Mesendoderm (in vitro differentiated cells): ENCODE measurements around the gene SPNS3.

ENCODE experiments used
- DNase-seq: peaks from one replicate; pipeline ENCODE4 v3.0.0; 2013
- H2AK5ac ChIP-seq: 2 replicates; pipeline ENCODE4 v1.6.1; 2013; ENCODE audit warnings: low read length, inconsistent platforms
- H2BK120ac ChIP-seq: 2 replicates; pipeline ENCODE4 v1.6.1; 2013; ENCODE audit warnings: low read depth, mild to moderate bottlenecking, low read length, moderate library complexity, mixed read lengths
- H2BK15ac ChIP-seq: replicated peaks from 2 replicates; pipeline ENCODE4 v1.6.1; 2013; ENCODE audit warnings: low read depth, mild to moderate bottlenecking, moderate library complexity
- H2BK5ac ChIP-seq: 2 replicates; pipeline ENCODE4 v1.6.1; 2013; ENCODE audit warnings: low read length, inconsistent platforms
- H3K18ac ChIP-seq: 2 replicates; pipeline ENCODE4 v1.6.1; 2013; ENCODE audit warnings: mild to moderate bottlenecking, low read length, mixed read lengths
- H3K23ac ChIP-seq: one replicate; pipeline ENCODE4 v1.6.1; 2013; ENCODE audit warnings: low read length
- H3K27ac ChIP-seq: 2 replicates; pipeline ENCODE4 v1.5.1; 2013; ENCODE audit warnings: low read depth, mild to moderate bottlenecking, inconsistent platforms, low read length, moderate library complexity
- H3K27me3 ChIP-seq: 2 replicates; pipeline ENCODE4 v1.6.1; 2013; ENCODE audit warnings: low read length, control low read depth, mild to moderate bottlenecking, inconsistent platforms; ENCODE audit not compliant: insufficient read depth, poor library complexity
- H3K36me3 ChIP-seq: 2 replicates; pipeline ENCODE4 v1.6.1; 2013; ENCODE audit warnings: low read length, inconsistent platforms; ENCODE audit not compliant: control insufficient read depth, insufficient read depth
- H3K4ac ChIP-seq: one replicate; pipeline ENCODE4 v1.6.1; 2013; ENCODE audit warnings: low read depth, mild to moderate bottlenecking, low read length, moderate library complexity
- H3K4me1 ChIP-seq: 2 replicates; pipeline ENCODE4 v1.6.1; 2013; ENCODE audit warnings: low read depth, low read length, inconsistent platforms; ENCODE audit not compliant: control insufficient read depth
- H3K4me2 ChIP-seq: 2 replicates; pipeline ENCODE4 v1.6.1; 2013; ENCODE audit warnings: low read length
- H3K4me3 ChIP-seq: 2 replicates; pipeline ENCODE4 v1.5.1; 2013; ENCODE audit warnings: mild to moderate bottlenecking, low read length
- H3K56ac ChIP-seq: one replicate; pipeline ENCODE4 v1.6.1; 2013; ENCODE audit warnings: low read length
- H3K79me1 ChIP-seq: 2 replicates; pipeline ENCODE4 v1.6.1; 2013; ENCODE audit warnings: low read length, inconsistent platforms
- H3K79me2 ChIP-seq: 2 replicates; pipeline ENCODE4 v1.6.1; 2013; ENCODE audit warnings: mild to moderate bottlenecking, low read length; ENCODE audit not compliant: control insufficient read depth, insufficient read depth
- H3K9ac ChIP-seq: 2 replicates; pipeline ENCODE4 v1.6.1; 2013; ENCODE audit warnings: low read length, inconsistent platforms
- H4K5ac ChIP-seq: one replicate; pipeline ENCODE4 v1.6.1; 2013; ENCODE audit warnings: low read length
- H4K8ac ChIP-seq: one replicate; pipeline ENCODE4 v1.6.1; 2013; ENCODE audit warnings: low read depth, mild to moderate bottlenecking, control low read depth, low read length, moderate library complexity
- WGBS: extraction: QIAGEN DNeasy Blood & Tissue Kit; methylation state at CpG from one replicate; pipeline ENCODE4 v1.1.7; 2013; ENCODE audit warnings: low lambda C conversion rate, missing lambda C conversion rate; ENCODE audit not compliant: insufficient coverage; ENCODE audit errors: extremely low coverage; 5-methylcytosine and 5-hydroxymethylcytosine counted together

Gene SPNS3

GRCh38 chr17:4505187-4505586 lies 71.4 kb downstream of the SPNS3 start:
- peaks cover 5% of the 10 kb centered on the region for H3K27me3 ChIP-seq
- no peak overlapping the region for H3K23ac ChIP-seq
- no peak overlapping the region for H2BK15ac ChIP-seq
- no peak overlapping the region for H2BK5ac ChIP-seq
- H3K4ac ChIP-seq: no peak overlapping the region
- no CpG with 5 or more reads among the region's 5 CpGs for WGBS
- no peak overlapping the region for H3K4me3 ChIP-seq
- H4K5ac ChIP-seq: no peak overlapping the region
- H3K9ac ChIP-seq: no peak overlapping the region
- no peaks in the 10 kb centered on the region for H3K4me1 ChIP-seq
- no peak overlapping the region for H2BK120ac ChIP-seq
- no peaks in the 10 kb centered on the region for H3K79me2 ChIP-seq
- no peaks in the 10 kb centered on the region for H3K36me3 ChIP-seq
- no peak overlapping the region for H3K4me2 ChIP-seq
- H3K27ac ChIP-seq: no peak overlapping the region
- H3K79me1 ChIP-seq: no peaks in the 10 kb centered on the region
- no peak overlapping the region for H2AK5ac ChIP-seq
- peak; percentile 58 for DNase-seq
- H3K56ac ChIP-seq: no peak overlapping the region
- H4K8ac ChIP-seq: no peak overlapping the region
- H3K18ac ChIP-seq: no peak overlapping the region

GRCh38 chr17:4506175-4506813 lies 72.6 kb downstream of the SPNS3 start:
- Histone ChIP-seq H3K23ac (no peak overlapping the region), H3K18ac (no peak overlapping the region), H2BK120ac (no peak overlapping the region), H3K79me1 (no peaks in the 10 kb centered on the region), H3K4ac (no peak overlapping the region), H2AK5ac (no peak overlapping the region), H3K56ac (no peak overlapping the region), H3K79me2 (no peaks in the 10 kb centered on the region), H2BK5ac (no peak overlapping the region), H3K27me3 (no peaks in the 10 kb centered on the region), H3K4me1 (no peaks in the 10 kb centered on the region), H3K9ac (no peak overlapping the region), H4K5ac (no peak overlapping the region), H3K4me2 (no peak overlapping the region), H3K4me3 (no peak overlapping the region), H4K8ac (no peak overlapping the region), H2BK15ac (no peak overlapping the region), H3K27ac (no peak overlapping the region), H3K36me3 (no peaks in the 10 kb centered on the region)
- no peak for DNase-seq
- no CpG with 5 or more reads among the region's 13 CpGs for WGBS

GRCh38 chr17:4506892-4507291 lies 73.2 kb downstream of the SPNS3 start:
- Histone ChIP-seq H3K27me3 (no peaks in the 10 kb centered on the region), H3K79me1 (no peaks in the 10 kb centered on the region)

GRCh38 chr17:4507361-4508111 lies 73.8 kb downstream of the SPNS3 start:
- Histone ChIP-seq H4K8ac (no peak overlapping the region), H2BK120ac (no peak overlapping the region), H3K9ac (no peak overlapping the region), H3K27ac (no peak overlapping the region), H3K36me3 (no peaks in the 10 kb centered on the region), H3K4me2 (no peak overlapping the region), H2BK5ac (no peak overlapping the region), H4K5ac (no peak overlapping the region), H3K23ac (no peak overlapping the region), H3K4me3 (no peak overlapping the region), H3K79me2 (no peaks in the 10 kb centered on the region), H3K18ac (no peak overlapping the region), H2AK5ac (no peak overlapping the region), H3K4me1 (no peaks in the 10 kb centered on the region), H2BK15ac (no peak overlapping the region), H3K4ac (no peak overlapping the region), H3K27me3 (no peaks in the 10 kb centered on the region), H3K79me1 (no peaks in the 10 kb centered on the region), H3K56ac (no peak overlapping the region)
- no CpG with 5 or more reads among the region's 8 CpGs for WGBS
- DNase-seq: no peak

More at GRCh38 chr17:4506892-4507291, 73.2 kb downstream of the SPNS3 start:
- H3K36me3 ChIP-seq: no peaks in the 10 kb centered on the region
- H3K9ac ChIP-seq: no peak overlapping the region
- no peak overlapping the region for H4K8ac ChIP-seq
- H2BK5ac ChIP-seq: no peak overlapping the region
- no peak for DNase-seq
- H3K79me2 ChIP-seq: no peaks in the 10 kb centered on the region
- no peak overlapping the region for H3K27ac ChIP-seq
- H2AK5ac ChIP-seq: no peak overlapping the region
- H3K56ac ChIP-seq: no peak overlapping the region
- H2BK15ac ChIP-seq: no peak overlapping the region
- no peak overlapping the region for H3K4ac ChIP-seq
- no peak overlapping the region for H2BK120ac ChIP-seq
- H4K5ac ChIP-seq: no peak overlapping the region
- no CpG with 5 or more reads among the region's 8 CpGs for WGBS
- H3K4me3 ChIP-seq: no peak overlapping the region
- no peak overlapping the region for H3K23ac ChIP-seq
- no peak overlapping the region for H3K4me2 ChIP-seq
- H3K18ac ChIP-seq: no peak overlapping the region
- H3K4me1 ChIP-seq: no peaks in the 10 kb centered on the region

- Histone ChIP-seq H3K56ac (no peak overlapping the region), H3K27me3 (no peaks in the 10 kb centered on the region), H2BK120ac (no peak overlapping the region), H3K4me2 (no peak overlapping the region), H3K27ac (no peak overlapping the region), H3K79me2 (no peaks in the 10 kb centered on the region), H2AK5ac (no peak overlapping the region), H4K5ac (no peak overlapping the region), H3K36me3 (no peaks in the 10 kb centered on the region), H3K9ac (no peak overlapping the region), H3K79me1 (no peaks in the 10 kb centered on the region), H3K23ac (no peak overlapping the region), H3K4me1 (no peaks in the 10 kb centered on the region), H2BK5ac (no peak overlapping the region), H4K8ac (no peak overlapping the region), H3K18ac (no peak overlapping the region), H3K4ac (no peak overlapping the region), H2BK15ac (no peak overlapping the region), H3K4me3 (no peak overlapping the region)
- WGBS: no CpG with 5 or more reads among the region's 3 CpGs
- DNase-seq: no peak
Measured at GRCh38 chr17:4508207-4508606, 74.5 kb downstream of the SPNS3 start.
